ENCODE results near the gene PMEL.

DNA sequence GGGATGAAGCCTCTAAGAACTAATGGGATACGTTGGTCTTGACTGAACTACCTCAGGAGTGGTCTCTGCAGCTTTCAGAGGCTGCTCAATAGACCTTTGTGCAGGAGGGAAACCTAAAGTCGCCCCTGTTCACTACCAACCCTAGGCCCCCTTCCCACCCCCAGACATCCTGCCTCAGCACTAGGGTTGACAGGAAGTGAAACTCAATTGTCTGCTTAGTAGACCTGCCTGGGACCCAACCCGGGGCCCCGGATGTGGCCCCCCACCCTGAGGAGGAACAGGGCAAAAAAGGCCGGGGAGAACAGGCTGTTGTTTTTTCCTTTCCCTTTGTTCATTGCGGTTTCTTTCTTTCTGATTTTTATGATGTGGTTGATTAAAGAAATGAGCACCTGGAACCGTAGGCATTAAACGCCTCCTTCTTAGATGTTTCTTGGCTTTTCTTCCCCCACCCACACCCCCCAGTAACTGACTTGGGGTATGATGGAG lies 36.5 kb downstream of the PMEL start:
- TF ChIP-seq CTCF (IDR thresholded peaks at IDR 0.05) (no peak), RAD21 (IDR thresholded peaks at IDR 0.05; ENCODE audit: low read length) (no peak), TAF1 (IDR thresholded peaks at IDR 0.05; ENCODE audit: borderline replicate concordance, low read depth, low read length) (no peak), FOXJ3 (CRISPR knock-in tag; IDR thresholded peaks at IDR 0.05) (no peak), POLR2AphosphoS5 (IDR thresholded peaks at IDR 0.05; ENCODE audit: low read depth, low read length) (no peak), CHD2 (IDR thresholded peaks at IDR 0.05; ENCODE audit: low read length, partially characterized antibody) (no peak), RXRA (IDR thresholded peaks at IDR 0.05; ENCODE audit: borderline replicate concordance, low read depth) (no peak)
- TF ChIP-seq, protein P1, sequence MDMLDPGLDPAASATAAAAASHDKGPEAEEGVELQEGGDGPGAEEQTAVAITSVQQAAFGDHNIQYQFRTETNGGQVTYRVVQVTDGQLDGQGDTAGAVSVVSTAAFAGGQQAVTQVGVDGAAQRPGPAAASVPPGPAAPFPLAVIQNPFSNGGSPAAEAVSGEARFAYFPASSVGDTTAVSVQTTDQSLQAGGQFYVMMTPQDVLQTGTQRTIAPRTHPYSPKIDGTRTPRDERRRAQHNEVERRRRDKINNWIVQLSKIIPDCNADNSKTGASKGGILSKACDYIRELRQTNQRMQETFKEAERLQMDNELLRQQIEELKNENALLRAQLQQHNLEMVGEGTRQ (IDR thresholded peaks at IDR 0.05; ENCODE audit: borderline replicate concordance, low read depth, low read length) = no peak
- TF ChIP-seq, protein P2, sequence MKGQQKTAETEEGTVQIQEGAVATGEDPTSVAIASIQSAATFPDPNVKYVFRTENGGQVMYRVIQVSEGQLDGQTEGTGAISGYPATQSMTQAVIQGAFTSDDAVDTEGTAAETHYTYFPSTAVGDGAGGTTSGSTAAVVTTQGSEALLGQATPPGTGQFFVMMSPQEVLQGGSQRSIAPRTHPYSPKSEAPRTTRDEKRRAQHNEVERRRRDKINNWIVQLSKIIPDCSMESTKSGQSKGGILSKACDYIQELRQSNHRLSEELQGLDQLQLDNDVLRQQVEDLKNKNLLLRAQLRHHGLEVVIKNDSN (IDR thresholded peaks at IDR 0.05; ENCODE audit: borderline replicate concordance, low read depth) = no peak

Data from SK-N-SH (cell line).